HG03095 (cell line): ENCODE data around the gene ZGLP1.

Experiments used
- ATAC-seq: cut with Tn5 transposase; IDR thresholded peaks from one replicate; pipeline ENCODE4 v1.9.1; 2021; ENCODE audit warnings: moderate library complexity; ENCODE audit not compliant: unreplicated experiment

Gene ZGLP1

DNA sequence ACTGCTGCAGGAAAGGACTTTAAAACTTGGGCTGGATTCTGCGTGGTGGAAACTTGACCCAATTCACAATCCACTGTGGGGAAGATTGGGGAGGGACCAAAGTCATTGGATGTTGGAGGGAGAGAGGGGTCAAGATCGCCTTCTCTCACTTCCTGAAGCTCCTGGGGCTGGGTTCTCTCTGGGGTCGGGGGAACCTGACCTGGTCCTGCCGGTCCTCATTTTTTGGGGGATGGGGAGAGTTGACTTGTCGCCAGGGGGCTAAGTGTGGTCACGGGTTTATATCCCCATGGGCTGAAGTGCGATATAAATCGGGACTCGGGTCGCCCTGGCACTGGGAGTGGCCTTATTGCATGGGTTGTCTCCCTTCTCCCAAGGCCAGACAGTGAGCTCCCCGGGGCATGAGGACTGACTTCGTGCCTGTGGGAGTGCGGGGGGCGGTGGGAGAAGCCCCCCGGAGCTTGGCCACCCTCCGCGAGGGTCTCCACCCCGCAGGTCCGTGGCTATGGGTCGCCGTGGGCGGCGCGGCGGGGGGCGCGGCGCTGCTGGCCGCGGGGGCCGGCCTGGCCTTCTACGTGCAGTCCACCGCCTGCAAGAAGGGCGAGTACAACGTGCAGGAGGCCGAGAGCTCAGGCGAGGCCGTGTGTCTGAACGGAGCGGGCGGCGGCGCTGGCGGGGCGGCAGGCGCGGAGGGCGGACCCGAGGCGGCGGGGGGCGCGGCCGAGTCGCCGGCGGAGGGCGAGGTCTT, 13.6 kb downstream of the ZGLP1 start:
- no peak for ATAC-seq

DNA sequence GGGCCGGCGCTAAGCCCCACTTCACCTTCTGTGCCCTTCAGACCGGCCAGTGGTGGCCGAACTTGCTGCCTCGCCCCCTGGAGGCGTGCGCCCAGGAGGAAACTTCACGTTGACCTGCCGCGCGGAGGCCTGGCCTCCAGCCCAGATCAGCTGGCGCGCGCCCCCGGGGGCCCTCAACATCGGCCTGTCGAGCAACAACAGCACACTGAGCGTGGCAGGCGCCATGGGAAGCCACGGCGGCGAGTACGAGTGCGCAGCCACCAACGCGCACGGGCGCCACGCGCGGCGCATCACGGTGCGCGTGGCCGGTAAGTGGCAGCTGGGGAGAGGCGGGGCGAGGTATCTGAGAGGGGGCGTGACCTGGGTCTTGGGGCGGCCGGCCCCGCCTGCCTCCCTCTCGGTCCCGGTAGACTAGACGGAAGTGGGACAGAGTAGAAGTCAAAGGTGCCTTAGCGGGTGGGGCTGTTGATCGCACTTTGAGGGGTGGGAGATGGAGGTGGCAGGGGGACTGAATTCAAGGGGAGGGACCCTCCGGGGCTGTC, 14.2 kb downstream of the ZGLP1 start:
- no peak for ATAC-seq

DNA sequence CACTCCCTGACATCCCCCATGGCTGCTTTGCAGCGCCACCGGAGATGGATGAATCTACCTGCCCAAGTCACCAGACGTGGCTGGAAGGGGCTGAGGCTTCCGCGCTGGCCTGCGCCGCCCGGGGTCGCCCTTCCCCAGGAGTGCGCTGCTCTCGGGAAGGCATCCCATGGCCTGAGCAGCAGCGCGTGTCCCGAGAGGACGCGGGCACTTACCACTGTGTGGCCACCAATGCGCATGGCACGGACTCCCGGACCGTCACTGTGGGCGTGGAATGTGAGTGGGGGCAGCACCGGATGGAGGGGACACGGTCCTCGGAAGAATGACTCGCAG, 15.3 kb downstream of the ZGLP1 start:
- ATAC-seq, result no peak

DNA sequence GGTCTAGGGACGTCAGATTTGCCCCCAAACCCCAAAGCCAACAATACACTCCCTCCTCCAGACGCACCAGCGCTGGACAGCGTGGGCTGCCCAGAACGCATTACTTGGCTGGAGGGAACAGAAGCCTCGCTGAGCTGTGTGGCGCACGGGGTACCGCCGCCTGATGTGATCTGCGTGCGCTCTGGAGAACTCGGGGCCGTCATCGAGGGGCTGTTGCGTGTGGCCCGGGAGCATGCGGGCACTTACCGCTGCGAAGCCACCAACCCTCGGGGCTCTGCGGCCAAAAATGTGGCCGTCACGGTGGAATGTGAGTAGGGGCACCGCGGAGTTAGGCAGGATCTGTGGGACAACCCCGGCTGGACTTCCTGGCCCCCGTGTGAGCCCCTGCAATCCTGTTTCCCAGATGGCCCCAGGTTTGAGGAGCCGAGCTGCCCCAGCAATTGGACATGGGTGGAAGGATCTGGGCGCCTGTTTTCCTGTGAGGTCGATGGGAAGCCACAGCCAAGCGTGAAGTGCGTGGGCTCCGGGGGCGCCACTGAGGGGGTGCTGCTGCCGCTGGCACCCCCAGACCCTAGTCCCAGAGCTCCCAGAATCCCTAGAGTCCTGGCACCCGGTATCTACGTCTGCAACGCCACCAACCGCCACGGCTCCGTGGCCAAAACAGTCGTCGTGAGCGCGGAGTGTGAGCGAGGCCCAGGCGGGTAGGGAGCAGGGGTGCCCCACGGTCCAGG, 15.8 kb downstream of the ZGLP1 start:
- ATAC-seq, result no peak

DNA sequence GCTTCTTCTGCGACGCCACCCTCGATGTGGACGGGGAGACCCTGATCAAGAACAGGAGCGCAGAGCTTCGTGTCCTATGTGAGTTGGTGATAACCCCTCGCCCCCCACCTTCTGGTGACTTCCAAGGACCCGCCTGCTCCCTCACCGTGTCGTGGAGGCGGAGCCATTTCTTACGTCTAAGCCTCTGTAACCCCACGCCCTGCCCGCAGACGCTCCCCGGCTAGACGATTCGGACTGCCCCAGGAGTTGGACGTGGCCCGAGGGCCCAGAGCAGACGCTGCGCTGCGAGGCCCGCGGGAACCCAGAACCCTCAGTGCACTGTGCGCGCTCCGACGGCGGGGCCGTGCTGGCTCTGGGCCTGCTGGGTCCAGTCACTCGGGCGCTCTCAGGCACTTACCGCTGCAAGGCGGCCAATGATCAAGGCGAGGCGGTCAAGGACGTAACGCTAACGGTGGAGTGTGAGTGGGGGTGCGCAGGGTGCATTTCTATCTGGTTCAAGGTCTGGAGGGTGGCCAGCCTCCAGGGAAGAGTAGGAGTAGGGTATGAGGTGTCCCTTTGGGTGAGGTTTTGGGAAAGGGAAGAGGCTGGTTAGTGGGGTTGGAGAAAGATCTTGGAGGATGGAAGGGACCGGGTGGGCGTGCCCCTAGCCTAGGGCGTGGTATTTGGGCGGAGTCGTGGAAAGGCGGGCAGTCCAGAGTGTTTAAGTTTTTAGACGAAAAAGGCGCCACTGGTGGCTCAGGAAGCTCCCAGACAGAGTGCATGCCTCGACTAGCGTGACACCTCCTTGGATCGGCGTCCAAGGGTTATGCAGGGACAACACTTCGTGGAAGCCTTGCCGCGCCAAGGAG, 16.6 kb downstream of the ZGLP1 start:
- no peak for ATAC-seq

DNA sequence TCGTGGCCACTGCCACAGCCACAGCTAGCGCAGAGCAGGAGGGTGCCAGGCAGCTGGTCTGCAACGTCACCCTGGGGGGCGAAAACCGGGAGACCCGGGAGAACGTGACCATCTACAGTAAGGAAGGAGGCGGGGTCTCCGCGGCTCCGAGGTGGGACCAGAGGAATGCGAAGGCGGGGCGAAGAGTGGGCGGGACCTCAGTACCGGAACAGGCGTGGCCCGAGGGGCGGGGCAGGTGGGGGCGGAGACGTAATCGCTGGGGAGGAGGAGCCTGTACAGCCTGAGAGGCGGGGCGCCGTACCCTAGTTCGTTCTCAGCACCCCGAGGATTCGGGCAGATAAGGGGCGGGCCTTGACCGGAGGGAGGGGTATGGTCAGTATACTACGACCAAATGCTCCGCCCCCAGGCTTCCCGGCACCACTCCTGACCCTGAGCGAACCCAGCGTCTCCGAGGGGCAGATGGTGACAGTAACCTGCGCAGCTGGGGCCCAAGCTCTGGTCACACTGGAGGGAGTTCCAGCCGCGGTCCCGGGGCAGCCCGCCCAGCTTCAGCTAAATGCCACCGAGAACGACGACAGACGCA, 17.3 kb downstream of the ZGLP1 start:
- peak; percentile 47 for ATAC-seq

DNA sequence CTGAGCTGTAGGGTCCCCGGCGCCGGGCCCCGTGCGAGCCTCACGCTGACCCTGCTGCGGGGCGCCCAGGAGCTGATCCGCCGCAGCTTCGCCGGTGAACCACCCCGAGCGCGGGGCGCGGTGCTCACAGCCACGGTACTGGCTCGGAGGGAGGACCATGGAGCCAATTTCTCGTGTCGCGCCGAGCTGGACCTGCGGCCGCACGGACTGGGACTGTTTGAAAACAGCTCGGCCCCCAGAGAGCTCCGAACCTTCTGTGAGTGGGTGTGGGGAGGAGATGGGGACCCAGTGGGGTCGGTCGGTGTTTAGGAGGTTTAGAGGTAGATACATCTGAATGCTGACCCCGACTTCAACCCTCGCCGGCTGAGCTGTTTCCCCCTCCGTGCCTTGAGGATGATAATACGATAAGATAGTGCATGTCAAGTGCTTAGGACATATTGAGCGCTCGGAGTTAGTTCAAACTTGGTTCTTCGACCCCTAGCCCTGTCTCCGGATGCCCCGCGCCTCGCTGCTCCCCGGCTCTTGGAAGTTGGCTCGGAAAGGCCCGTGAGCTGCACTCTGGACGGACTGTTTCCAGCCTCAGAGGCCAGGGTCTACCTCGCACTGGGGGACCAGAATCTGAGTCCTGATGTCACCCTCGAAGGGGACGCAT, 17.9 kb downstream of the ZGLP1 start:
- ATAC-seq, result no peak

DNA sequence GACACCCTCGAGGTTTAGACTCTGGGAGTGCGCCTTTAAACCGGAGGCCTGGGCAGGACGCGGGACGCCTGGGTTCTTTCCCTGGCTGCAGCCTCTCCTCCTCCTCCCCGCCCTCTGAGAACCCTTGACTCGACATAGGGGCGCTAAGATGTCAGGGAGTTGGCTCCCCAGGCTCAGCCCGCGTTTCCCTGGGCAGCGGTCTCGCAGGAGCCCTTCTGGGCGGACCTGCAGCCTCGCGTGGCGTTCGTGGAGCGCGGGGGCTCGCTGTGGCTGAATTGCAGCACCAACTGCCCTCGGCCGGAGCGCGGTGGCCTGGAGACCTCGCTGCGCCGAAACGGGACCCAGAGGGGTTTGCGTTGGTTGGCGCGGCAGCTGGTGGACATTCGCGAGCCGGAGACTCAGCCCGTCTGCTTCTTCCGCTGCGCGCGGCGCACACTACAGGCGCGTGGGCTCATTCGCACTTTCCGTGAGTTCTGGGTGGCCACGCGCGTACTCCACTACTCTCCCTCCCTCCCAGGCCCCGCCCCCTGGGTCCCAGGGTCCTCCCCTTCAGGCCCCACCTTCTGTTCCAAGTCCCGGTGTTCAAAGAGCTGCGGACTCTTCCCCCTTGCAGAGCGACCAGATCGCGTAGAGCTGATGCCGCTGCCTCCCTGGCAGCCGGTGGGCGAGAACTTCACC, 18.6 kb downstream of the ZGLP1 start:
- no peak for ATAC-seq

DNA sequence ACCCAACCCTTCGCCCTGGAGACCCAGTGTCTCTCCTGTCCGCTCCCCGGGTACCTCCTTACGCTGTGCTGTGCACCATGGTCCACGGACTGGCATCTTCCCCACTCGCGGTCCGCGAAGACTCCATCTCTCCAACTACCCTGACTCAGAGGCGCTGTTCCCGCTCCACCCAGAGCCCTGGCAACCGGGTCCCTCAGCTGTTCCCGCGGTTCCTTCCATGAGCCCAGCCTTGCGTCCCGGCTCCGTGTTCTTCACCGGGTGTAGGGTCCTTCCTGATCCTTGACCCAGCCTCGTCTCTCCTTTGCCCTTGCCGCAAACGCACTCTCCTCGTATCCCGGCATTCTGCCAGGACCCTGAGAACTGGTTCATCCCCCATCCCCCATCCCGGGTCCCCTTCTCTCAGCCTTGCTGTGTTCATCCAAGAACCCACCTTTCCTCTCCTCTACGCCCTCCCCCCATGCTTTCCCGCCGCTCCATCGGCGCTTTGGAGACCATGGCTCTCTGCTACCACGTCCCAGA, 19.2 kb downstream of the ZGLP1 start:
- no peak for ATAC-seq

DNA sequence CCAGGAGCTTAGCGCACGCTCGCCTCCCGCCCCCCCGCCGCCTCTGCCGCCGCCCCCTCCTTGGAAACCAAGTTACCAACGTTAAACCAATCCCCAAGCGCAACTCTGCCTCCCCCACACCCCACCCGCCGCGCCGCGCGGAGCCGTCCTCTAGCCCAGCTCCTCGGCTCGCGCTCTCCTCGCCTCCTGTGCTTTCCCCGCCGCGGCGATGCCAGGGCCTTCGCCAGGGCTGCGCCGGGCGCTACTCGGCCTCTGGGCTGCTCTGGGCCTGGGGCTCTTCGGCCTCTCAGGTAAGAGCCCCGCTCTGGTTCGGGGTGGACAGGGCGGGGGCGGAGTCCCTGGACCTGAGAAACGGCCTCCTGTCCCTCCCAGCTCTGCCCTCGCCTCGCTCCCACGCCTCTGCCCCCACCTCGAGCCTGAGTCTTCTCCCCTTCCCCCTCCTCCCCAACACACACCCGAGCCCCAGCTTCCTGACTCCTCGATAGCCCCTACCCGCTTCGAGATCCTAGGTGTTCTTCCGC, 19.7 kb downstream of the ZGLP1 start, which contains the start of gene ICAM5:
Gene ICAM5, plus strand, starts transcription at position 117 of the 521 bp plus-strand sequence. Its CDS starts 92 bp downstream, at position 209.
- no peak for ATAC-seq

DNA sequence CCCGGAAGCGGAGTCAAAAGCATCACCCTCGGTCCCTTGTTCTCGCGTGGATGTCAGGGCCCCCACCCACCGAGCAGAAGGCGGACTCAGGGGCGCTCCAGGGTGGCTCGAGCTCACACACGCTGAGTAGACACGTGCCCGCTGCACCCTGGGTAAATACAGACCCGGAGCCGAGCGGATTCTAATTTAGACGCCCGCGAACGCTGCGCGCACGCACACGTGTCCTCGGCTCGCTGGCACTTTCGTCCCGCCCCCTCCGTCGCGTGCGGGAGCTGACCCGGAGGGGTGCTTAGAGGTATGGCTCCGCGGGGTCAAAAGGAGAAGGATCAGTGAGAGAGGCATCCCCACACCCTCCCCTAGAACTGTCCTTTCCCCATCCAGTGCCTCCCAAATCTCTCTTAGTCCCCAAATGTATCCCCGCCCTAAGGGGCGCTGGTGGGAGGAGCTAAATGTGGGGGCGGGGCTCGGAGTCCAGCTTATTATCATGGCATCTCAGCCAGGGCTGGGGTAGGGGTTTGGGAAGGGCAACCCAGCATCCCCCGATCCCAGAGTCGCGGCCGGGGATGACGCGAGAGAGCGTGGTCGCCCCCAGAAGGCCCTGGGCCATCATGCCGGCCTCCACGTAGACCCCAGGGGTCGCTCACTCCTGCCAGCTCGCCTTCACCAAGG, 20.3 kb downstream of the ZGLP1 start:
- no peak for ATAC-seq

DNA sequence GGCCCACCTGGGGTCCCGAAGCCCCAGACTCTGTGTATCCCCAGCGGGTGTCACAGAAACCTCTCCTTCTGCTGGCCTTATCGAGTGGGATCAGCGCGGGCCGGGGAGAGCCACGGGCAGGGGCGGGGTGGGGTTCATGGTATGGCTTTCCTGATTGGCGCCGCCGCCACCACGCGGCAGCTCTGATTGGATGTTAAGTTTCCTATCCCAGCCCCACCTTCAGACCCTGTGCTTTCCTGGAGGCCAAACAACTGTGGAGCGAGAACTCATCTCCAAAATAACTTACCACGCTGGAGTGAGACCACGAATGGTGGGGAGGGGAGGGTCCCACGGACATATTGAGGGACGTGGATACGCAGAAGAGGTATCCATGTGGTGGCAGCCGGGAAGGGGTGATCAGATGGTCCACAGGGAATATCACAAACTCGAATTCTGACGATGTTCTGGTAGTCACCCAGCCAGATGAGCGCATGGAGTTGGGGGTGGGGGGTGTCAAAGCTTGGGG, 20.9 kb downstream of the ZGLP1 start:
- ATAC-seq, result no peak

DNA sequence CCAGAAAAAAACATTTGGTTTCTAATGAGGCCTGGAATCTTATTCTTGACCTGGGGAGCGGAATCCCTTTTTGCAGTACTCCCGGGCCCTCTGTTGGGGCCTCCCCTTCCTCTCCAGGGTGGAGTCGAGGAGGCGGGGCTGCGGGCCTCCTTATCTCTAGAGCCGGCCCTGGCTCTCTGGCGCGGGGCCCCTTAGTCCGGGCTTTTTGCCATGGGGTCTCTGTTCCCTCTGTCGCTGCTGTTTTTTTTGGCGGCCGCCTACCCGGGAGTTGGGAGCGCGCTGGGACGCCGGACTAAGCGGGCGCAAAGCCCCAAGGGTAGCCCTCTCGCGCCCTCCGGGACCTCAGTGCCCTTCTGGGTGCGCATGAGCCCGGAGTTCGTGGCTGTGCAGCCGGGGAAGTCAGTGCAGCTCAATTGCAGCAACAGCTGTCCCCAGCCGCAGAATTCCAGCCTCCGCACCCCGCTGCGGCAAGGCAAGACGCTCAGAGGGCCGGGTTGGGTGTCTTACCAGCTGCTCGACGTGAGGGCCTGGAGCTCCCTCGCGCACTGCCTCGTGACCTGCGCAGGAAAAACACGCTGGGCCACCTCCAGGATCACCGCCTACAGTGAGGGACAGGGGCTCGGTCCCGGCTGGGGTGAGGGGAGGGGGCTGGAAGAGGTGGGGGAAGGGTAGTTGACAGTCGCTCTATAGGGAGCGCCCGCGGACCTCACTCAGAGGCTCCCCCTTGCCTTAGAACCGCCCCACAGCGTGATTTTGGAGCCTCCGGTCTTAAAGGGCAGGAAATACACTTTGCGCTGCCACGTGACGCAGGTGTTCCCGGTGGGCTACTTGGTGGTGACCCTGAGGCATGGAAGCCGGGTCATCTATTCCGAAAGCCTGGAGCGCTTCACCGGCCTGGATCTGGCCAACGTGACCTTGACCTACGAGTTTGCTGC, 22.5 kb downstream of the ZGLP1 start, which contains the start of gene ICAM4:
Gene ICAM4, plus strand, starts transcription at position 153 of the 935 bp plus-strand sequence. Its CDS starts 58 bp downstream, at position 211.
- ATAC-seq, result no peak

DNA sequence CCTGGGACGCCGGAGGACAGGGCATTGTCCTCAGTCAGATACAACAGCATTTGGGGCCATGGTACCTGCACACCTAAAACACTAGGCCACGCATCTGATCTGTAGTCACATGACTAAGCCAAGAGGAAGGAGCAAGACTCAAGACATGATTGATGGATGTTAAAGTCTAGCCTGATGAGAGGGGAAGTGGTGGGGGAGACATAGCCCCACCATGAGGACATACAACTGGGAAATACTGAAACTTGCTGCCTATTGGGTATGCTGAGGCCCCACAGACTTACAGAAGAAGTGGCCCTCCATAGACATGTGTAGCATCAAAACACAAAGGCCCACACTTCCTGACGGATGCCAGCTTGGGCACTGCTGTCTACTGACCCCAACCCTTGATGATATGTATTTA, 24.2 kb downstream of the ZGLP1 start:
- ATAC-seq, result no peak

DNA sequence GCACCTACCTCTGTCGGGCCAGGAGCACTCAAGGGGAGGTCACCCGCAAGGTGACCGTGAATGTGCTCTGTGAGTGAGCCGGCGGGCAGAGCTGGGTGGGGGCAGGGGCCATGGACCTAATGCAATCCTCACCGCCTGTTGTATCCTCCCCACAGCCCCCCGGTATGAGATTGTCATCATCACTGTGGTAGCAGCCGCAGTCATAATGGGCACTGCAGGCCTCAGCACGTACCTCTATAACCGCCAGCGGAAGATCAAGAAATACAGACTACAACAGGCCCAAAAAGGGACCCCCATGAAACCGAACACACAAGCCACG, 24.7 kb downstream of the ZGLP1 start:
- ATAC-seq, result no peak

DNA sequence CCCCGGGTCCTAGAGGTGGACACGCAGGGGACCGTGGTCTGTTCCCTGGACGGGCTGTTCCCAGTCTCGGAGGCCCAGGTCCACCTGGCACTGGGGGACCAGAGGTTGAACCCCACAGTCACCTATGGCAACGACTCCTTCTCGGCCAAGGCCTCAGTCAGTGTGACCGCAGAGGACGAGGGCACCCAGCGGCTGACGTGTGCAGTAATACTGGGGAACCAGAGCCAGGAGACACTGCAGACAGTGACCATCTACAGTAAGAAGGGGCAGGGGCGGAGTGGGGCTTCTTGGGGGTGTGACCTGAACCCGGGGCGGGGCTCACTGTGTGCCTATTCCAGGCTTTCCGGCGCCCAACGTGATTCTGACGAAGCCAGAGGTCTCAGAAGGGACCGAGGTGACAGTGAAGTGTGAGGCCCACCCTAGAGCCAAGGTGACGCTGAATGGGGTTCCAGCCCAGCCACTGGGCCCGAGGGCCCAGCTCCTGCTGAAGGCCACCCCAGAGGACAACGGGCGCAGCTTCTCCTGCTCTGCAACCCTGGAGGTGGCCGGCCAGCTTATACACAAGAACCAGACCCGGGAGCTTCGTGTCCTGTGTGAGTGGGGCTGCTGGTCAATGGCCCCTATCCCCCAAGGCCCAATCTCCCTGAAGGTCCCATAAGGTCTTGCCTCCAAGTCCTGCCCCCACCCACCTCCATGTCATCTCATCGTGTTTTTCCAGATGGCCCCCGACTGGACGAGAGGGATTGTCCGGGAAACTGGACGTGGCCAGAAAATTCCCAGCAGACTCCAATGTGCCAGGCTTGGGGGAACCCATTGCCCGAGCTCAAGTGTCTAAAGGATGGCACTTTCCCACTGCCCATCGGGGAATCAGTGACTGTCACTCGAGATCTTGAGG, 25.3 kb downstream of the ZGLP1 start:
- ATAC-seq, result no peak
